Prostate gland (tissue), 2 donors: ENCODE measurements around the gene ATAD3C. TPM values are rescaled to one million over a fixed set of nuclear protein-coding genes. Genes with fewer than 3 reads are reported as not detected.

ENCODE experiments used
- DNase-seq: peaks from one replicate; pipeline ENCODE4 v3.0.0-alpha.2; 2019; ENCODE audit warnings: low spot score
- H3K27ac ChIP-seq, 2 donors: fragments of 200-600 bp; sonication (generic); 2 replicates each; pipeline ENCODE4 v1.5.1; 2017 to 2019
- H3K27me3 ChIP-seq: fragments of 200-600 bp; sonication (generic); replicated peaks from 2 replicates; pipeline ENCODE4 v1.5.1; 2019; ENCODE audit not compliant: insufficient read depth
- H3K36me3 ChIP-seq, 2 donors: fragments of 200-600 bp; sonication (generic); 1 replicate in 1 of 2; 2 replicates in 1 of 2; pipeline versions ENCODE4 v1.5.1 to v1.8.1; 2017 to 2019
- H3K4me1 ChIP-seq: fragments of 200-600 bp; sonication (generic); replicated peaks from 2 replicates; pipeline ENCODE4 v1.5.1; 2019
- H3K4me3 ChIP-seq, 2 donors: fragments of 200-600 bp; sonication (generic); 2 replicates each; pipeline ENCODE4 v1.5.1; 2017 to 2019
- H3K9me3 ChIP-seq: fragments of 200-600 bp; sonication (generic); 2 replicates; pipeline ENCODE4 v1.5.1; 2017
- POLR2A ChIP-seq: fragments of 450-650 bp; IDR thresholded peaks from one replicate; pipeline ENCODE4 v1.6.1; 2016; ENCODE audit warnings: antibody characterized with exemption, mild to moderate bottlenecking
- POLR2AphosphoS5 ChIP-seq: sonication (generic); formaldehyde crosslinking; IDR thresholded peaks from one replicate; pipeline ENCODE4 v1.6.1; 2017; ENCODE audit warnings: antibody characterized with exemption
- WGBS: methylation state at CpG from one replicate; pipeline ENCODE4 v1.1.5; 2018; 5-methylcytosine and 5-hydroxymethylcytosine counted together
- intact Hi-C: fragments of 100-400 bp; cut with DNase I; formaldehyde crosslinking; loops from one replicate; pipeline ENCODE4 v1.14.2; 2022
- total RNA-seq, 2 donors: library from RNA; depleted of rRNA; stranded (reverse); fragments of >200 nt; gene quantifications; one replicate each; pipeline ENCODE4 v1.1.0, GENCODE V29; 2016
- TF ChIP-seq, protein P1 (sequence below), 4 experiments: fragments of 200-600 bp in 2 of 4; fragments of 450-650 bp in 2 of 4; sonication (generic) in 2 of 4; IDR thresholded peaks; 1 replicate in 3 of 4; 2 replicates in 1 of 4; pipeline ENCODE4 v1.5.1; 2016 to 2019; ENCODE audit warnings: antibody characterized with exemption in 4 of 4, mild to moderate bottlenecking in 2 of 4, moderate library complexity in 2 of 4

The ATAD3C gene
- total RNA-seq, 2 donors from 2014 or later = 7.3 to 9.9 TPM

DNA sequence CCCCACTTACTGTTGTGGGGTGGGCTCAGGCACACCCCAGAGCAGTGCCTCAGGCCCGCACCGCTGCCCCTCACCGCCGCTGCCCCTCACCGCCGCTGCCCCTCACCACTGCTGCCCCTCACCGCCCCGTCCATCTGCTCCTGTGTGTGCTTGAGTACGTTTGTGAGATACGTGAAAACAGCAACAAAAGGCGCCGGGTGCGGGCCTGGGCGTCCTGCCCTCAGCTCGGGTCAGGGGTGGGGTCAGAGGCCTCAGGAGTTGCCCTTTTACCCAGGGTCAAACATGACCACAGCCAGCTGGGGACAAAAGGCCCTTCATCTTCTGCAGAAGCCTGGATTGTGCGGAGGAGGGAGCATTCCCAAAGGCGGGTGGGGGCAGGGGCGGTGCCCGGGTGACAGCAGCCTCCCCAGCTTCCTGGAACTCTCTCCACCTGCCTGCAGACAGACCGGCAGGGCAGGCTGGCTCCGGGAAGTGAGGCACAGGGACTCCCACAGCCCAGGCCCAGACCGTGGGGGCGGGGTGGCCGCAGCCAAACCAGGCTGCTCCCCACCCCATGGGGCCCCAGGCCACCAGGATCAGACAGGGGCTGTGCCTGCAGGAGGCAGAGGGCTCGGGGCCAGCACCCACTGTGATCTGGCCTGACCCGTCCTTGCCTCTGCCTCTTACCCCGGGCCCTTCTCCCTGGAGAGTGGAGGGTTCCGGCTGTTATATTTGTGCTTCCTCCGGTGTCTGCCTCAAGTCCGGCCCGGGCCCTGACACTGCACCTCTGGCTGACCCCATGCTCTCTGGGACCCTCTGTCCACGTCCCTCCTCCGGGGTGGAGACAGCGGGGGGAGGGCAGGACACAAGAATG is 16.3 kb upstream of the ATAD3C start:
- peak; percentile 97 for DNase-seq
- TF ChIP-seq, protein P1, sequence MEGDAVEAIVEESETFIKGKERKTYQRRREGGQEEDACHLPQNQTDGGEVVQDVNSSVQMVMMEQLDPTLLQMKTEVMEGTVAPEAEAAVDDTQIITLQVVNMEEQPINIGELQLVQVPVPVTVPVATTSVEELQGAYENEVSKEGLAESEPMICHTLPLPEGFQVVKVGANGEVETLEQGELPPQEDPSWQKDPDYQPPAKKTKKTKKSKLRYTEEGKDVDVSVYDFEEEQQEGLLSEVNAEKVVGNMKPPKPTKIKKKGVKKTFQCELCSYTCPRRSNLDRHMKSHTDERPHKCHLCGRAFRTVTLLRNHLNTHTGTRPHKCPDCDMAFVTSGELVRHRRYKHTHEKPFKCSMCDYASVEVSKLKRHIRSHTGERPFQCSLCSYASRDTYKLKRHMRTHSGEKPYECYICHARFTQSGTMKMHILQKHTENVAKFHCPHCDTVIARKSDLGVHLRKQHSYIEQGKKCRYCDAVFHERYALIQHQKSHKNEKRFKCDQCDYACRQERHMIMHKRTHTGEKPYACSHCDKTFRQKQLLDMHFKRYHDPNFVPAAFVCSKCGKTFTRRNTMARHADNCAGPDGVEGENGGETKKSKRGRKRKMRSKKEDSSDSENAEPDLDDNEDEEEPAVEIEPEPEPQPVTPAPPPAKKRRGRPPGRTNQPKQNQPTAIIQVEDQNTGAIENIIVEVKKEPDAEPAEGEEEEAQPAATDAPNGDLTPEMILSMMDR (IDR thresholded peaks at IDR 0.05) = peak in 1 of 4 experiments; percentile 27
- peak; percentile 96 for TF ChIP-seq POLR2AphosphoS5
- peak; percentile 73 for TF ChIP-seq POLR2A

DNA sequence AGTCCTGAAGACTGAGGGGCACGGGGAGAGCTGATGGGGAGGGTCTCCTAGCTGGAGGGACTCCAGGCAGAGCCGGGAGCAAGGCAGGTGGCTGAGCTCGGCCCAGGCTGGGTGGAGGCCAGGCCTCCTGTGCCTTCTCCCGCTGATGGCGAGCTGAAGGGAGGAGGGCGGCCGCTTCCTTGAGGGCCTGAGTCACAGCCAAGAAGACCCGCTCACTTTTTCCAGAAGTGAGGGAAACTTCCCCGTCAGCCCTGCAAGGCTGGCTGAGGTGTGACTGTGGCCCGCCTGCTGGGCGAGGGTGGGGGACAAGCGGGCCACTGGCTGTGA is 15.7 kb upstream of the ATAD3C start:
- no peaks in the 10 kb centered on the region for H3K9me3 ChIP-seq
- peak overlapping the region; percentile 96 for H3K27ac ChIP-seq
- H3K27me3 ChIP-seq = no peaks in the 10 kb centered on the region
- peaks cover 58% of the 10 kb centered on the region for H3K4me1 ChIP-seq
- no peaks in the 10 kb centered on the region for H3K36me3 ChIP-seq
- no peak for DNase-seq
- 7% methylated on average over 12 of the region's 12 CpGs for WGBS
- peak overlapping the region in 1 of 2 donors; percentile 65 for H3K4me3 ChIP-seq
- intact Hi-C loops = no loop called here
- TF ChIP-seq, protein P1 (IDR thresholded peaks at IDR 0.05) = no peak
- TF ChIP-seq POLR2A = no peak
- TF ChIP-seq POLR2AphosphoS5 = no peak

More for the DNA sequence above, 16.3 kb upstream of the ATAD3C start:
- intact Hi-C loops = no loop called here
- H3K27me3 ChIP-seq = no peaks in the 10 kb centered on the region
- no peaks in the 10 kb centered on the region for H3K36me3 ChIP-seq
- H3K27ac ChIP-seq = peak overlapping the region; percentile 96
- H3K9me3 ChIP-seq = no peaks in the 10 kb centered on the region
- peaks cover 58% of the 10 kb centered on the region for H3K4me1 ChIP-seq
- peak overlapping the region in 1 of 2 donors; percentile 65 for H3K4me3 ChIP-seq
- 30% methylated on average over 33 of the region's 34 CpGs for WGBS

DNA sequence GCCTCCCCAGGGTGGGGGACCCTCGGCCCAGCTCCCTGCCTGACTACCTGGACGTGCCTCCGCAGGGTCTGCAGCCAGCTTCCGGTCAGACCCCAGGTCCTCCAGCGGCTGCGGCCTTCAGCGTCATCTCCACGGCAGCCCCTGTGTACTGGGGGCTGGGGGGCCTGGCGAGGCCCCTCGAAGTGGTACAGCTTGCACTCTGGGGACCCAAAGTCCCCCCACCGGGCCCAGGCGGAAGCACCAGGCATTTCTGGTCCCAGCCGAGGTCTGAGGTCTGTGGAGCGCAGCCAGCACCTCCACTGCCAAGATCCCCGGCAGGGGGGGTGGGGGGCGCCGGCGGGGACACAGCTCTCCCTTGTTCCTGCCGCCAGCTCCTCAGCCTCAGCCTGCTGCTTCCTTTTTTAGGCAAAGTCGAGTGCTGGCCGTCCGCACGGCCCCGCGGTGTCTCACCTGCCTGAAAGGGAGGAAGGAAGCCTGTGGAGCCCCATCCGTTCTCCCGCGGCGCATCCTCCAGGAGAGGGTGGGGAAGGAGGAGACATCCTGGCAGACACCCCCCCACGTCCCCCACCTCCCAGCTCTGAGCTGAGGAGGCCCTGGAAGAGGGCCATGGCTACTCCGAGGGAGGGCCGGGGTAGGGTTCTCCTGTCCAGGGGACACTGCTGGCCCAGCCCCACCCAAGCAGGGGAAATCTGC is 15.2 kb upstream of the ATAD3C start:
- Histone ChIP-seq H3K9me3 (no peaks in the 10 kb centered on the region), H3K27ac (peak overlapping the region; percentile 96), H3K36me3 (no peaks in the 10 kb centered on the region), H3K4me1 (peaks cover 58% of the 10 kb centered on the region), H3K27me3 (no peaks in the 10 kb centered on the region), H3K4me3 (peak overlapping the region in 1 of 2 donors; percentile 65)
- intact Hi-C loops = no loop called here
- DNase-seq = peak; percentile 67
- WGBS = 16% methylated on average over 20 of the region's 32 CpGs
- peak; percentile 51 for TF ChIP-seq POLR2AphosphoS5
- TF ChIP-seq, protein P1 (IDR thresholded peaks at IDR 0.05) = no peak

DNA sequence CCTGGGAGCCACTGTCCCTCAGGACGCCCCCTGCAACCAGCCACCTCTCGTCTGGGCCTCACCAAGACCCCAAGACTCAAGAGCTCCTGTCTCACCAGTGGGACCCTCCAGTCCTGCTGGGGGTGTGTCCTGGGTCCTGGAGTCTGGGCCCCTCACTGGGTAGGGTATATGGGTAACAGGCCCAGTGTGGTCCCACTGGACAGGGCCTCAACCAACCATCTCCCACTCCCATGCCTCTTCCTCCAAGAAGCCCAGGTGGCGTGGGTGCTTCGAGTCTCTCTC is 14.7 kb upstream of the ATAD3C start:
- intact Hi-C loops = no loop called here
- Histone ChIP-seq H3K9me3 (no peaks in the 10 kb centered on the region), H3K36me3 (no peaks in the 10 kb centered on the region), H3K4me3 (peak overlapping the region in 1 of 2 donors; percentile 65), H3K27ac (peak overlapping the region; percentile 96), H3K27me3 (no peaks in the 10 kb centered on the region), H3K4me1 (peaks cover 57% of the 10 kb centered on the region)
- no peak for DNase-seq
- TF ChIP-seq POLR2AphosphoS5 = no peak
- TF ChIP-seq, protein P1 (IDR thresholded peaks at IDR 0.05) = no peak
- TF ChIP-seq POLR2A = no peak
- WGBS = 40% methylated on average over 4 of the region's 4 CpGs
